NCI-H2196 treated with DMSO at 0.1 percent for 48 hours (cell line): ENCODE data around the gene FLNC.
A peak's percentile ranks its signal among the peaks of the same experiment; 100 is the strongest.

ENCODE experiments used
- DNase-seq: peaks from one replicate; lab custom pipeline; 2025; ENCODE audit not compliant: unreplicated experiment; lab: John Stamatoyannopoulos, UW

Gene FLNC

DNA sequence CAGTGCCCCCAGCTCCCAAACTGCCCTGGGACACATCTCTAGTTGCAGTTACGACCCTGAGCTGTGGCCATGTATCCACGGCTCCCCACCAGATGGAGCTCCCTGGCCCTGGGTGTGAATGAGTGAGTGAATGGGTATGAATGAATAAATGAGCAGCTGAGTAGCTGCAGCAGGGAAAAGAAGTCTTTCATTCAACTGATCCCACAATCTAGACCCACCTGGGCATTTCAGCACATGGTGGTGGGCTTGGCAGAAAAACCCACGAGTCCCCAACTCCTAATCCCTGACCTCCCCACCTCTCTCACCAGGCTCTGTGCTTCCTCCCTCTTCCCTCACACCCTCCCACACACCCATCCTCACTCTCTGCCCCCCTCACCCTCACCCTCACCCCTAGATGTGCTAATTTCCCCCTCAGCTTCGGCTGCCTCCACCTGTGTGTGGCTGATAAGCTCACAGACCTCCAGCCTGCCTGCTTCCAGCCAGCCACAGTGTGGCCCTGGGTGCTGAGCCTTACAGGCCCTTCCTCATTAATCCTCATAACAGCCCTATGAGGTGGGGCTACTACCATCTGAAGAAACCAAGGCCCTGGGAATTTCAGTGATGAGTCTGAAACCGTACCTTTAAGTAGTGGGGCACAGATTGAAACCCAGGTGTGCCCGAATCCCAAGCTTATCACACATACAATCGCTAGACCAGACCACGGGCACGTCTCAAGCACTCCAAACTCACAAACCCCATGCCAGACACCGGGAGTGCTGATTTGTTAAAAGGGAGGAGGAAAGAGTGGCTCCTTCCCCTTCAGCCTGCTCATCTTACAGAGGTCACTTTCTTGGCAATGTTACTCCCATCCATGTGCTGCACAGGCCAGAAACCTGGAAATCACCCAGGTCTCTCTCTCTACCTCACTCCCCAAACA is 30.2 kb downstream of the FLNC start:
- peak; percentile 19 for DNase-seq

DNA sequence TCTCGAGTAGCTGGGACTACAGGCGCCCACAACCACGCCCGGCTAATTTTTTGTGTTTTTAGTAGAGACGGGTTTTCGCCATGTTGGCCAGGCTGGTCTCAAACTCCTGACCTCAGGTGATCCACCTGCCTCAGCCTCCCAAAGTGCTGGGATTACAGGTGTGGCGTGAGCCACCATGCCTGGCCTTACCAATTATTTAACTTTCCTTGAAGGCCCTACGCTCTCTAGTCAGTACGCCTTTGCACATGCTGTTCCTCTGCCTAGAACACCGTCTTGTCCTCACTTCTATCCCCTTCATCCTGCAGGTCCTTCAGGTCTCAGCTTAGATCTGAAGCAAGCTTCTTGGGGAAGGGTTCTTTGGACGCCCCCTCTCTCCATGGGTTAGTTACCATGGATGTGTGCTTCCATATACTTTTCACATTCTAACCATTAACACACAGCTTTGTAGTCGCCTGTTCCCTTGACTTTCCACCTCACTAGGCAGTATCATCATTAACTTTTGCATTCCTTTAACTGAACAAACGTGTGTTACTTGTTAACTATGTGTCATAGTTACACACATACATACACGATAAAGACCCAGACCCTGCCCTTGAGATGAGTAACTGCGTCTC is 31.9 kb downstream of the FLNC start:
- DNase-seq: no peak

DNA sequence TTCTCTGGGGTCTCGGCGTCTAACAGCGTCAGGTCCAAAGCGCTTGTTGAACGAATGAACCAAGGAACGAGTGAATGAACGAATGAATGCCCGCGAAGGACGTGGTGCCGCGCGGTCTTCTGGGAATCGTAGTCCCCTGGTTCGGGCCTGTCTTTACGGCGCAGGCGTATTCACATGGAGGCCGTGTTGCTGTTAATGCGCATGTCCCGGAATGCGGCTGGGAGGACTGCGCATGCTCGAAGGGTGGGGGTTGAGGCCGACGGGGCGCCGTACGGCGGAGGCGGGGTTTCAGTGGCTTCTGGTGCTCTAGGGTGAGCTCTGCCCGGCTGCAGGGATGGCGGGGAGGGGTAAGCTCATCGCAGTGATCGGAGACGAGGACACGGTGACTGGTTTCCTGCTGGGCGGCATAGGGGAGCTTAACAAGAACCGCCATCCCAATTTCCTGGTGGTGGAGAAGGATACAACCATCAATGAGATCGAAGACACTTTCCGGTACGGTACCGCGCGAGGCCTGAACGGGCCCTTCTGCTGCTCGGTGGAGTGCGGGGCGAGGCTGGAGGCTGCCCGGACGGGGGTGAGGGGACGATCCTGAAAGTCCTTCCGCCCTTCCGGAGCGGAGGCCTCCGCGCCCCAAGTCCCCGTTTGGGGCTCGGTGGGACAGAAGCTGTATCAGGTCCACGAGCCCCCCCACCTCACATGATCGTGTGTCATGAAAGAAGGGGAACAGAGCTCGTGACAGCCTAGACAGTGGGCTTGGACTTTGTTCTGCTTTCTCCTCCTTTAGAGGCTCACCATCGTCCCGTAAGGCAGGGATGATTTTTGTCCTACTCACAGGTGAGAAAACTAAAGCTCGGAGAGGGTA is 32.6 kb downstream of the FLNC start, which contains the start of gene ATP6V1F:
Gene ATP6V1F (plus strand): TSS at position 286 of the 862 bp plus-strand sequence. CDS start 49 bp downstream, at position 335.
- DNase-seq: peak; percentile 95

DNA sequence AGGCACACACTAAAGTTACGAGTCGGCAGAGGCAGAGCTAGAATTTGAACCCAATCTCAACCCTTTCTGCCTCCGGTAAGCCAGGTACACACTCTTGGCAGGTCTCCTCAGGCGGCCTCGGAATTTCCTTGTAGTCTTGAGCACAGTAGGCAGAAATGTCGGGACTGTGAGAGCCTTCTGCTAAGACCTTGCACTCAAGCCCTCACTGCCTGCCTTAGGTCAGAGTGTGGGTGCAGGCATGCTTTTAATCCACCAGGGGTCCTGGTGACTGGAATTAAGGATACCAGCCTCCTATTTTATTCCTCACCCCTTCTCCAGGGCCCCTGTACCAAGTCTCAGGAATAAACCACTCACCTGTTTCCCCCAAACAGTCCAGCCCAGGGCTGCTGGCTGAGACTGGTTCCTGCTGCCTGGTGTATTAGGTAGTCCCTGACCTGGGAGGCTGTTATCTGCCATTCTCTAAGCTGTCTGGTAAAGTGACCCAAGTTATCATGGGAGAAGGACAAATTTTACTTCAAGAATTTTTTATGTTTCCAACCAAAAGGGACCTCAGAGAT is 33.3 kb downstream of the FLNC start:
- DNase-seq: no peak

DNA sequence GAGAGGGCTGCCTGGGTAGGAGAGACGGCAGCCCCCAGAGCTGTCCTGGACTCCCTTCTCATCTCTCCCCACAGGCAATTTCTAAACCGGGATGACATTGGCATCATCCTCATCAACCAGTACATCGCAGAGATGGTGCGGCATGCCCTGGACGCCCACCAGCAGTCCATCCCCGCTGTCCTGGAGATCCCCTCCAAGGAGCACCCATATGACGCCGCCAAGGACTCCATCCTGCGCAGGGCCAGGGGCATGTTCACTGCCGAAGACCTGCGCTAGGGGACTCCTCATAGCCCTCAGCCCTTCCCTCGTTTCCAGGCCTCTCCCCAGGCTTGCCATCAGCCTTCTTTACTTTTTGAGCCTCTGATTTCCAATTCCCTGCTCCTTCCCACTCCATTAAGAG is 35.1 kb downstream of the FLNC start:
- no peak for DNase-seq

DNA sequence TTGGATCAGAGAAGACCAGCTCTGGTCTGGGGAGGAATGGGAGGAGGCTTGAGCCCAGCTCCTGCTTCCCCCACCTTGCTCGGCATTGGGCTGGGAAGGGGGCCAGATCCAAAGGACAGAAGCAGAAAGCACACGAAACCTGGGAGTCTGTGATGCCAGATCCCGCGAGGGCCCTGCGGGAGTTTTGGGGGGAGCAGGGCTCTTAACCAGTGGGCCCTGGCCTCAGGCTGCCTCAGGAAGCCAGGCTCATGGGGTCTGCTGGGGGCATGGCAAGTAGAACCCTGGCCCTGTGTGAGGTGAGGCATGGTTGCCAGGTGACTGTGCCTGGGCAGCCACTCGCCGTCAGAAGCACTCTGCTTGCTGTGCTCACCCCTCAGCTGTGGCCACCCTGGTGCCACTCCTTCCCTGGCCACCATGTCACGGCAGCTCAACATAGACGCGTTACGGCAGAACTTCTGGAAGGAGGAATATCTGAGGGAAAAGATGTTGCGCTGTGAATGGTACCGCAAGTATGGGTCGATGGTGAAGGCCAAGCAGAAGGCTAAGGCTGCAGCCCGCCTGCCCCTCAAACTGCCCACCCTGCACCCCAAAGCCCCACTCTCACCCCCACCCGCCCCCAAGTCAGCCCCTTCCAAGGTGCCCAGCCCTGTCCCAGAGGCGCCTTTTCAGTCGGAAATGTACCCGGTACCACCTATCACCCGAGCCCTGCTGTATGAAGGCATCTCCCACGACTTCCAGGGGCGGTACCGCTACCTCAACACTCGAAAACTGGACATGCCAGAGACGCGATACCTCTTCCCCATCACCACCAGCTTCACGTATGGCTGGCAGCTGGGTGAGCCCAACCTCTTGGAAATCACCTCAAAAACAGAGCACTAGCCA is 36.0 kb downstream of the FLNC start:
- no peak for DNase-seq

DNA sequence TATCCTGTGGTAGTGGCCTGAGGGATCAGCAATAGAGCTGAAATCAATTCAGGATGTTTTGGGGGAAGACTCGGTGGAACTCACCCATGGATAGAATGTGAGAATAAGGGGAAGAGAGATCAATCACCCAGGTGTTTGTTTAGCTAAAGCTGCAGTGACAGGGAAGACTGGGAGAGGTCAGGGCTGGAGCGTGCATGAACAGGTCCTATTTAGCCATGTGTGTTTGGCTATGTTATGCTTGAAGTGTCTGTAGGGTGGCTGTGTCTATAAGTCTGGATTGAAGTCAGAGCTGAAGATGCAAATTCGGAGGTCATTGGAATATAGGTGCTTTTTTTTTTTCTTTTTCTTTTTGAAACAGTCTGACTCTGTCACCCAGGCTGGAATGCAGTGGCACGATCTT is 37.0 kb downstream of the FLNC start:
- DNase-seq: no peak

DNA sequence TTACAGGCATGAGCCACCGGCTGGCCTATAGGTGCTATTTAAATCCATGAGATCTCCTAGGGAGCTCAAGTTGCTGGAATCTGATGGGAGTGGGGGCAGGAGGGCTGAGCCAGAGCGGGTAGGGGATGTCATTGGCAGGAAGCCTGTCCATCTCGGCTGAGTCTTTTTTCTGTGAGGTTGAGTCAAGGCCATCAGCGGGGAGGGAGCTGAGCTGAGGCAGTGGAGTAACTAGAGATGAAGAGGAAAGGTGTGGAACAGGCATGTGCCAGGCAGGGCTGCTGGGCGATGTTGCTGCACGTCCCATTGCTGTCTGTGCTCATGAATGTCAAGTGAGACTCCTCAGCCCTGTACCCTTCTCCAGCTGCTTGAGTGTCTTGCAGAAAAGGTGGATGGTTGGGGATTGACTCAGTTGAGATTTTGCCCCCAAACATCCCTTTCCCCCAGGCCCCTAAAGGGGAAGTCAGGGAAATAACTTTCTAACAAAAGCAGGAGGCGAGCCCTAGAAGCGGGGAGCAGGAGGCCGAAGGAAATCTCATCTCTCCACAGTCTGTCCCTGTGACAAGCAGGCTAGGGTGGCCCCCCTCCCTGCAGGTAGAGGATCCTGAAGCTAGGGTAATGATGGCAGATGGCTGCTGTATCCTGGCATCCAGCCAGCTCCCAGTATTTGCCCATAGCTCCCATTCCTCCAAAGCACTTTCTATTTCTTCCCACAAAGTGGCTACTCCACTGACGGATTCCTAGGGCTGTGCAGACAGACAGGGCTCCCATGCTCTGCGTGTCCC is 37.8 kb downstream of the FLNC start:
- DNase-seq: peak; percentile 28

DNA sequence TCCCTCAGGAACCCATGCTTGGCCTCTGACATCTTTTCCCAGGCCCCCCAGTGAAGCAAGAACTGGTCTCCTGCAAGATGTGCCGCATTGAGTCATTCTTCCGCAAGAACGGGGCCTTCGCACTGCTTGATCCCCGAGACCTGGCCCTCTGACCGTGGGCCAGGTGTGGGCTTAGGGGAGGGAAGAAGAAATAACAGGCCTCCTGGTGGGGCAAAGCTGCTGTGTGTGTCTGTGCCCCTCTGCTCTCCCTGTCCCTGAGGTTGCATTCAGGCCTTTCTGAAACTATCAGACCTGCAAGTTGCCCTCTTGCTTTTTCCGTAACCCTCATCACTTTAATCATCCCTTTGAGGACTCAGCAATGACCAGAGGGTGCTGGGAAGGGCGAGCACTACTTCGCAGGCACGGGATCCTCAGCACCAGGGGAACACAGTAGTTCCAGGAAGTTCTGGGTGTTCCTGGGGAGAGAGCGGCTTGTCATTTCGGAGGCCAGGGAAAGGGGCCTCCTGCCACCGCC is 38.5 kb downstream of the FLNC start:
- DNase-seq: no peak

DNA sequence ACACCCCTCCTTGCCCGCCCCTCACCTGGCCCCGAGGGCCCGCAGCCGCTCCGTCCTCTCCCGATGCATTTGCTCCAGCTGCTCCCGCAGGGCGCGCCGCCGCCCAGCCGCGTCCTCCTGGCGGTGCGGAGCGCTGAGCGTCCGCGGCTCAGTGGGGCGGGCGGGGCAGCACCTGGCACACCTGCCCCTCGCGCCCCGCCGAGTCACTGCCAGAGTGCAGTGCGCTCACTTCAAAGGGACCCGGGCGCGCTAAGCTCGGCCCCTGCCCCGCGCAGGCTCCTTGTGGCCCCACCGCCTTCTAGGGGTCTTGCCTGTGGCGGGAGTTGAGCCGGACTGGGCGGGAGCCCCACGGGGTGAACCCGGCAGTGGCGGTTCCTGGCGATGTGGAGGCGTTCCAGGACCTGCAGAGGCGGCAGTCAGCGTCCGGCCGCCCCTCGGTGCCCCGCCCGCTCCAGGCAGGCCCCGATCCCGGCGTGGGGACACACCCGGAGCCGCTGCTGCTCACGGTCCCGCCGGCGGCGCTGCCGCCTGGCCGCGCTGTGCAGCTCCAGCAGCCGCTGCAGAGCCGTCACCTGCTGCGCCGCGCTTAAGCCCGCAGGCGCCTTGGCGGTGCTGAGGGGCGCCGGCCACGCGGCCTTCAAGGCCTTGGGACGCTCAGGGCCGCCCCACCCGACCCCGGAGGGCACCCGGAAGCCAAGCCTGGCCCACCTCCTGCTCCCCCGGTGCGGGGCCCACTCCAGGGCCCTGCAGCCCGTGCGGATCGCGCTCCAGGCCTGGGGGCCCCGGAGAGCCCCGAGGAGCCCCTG is 39.1 kb downstream of the FLNC start:
- DNase-seq: peak; percentile 27

DNA sequence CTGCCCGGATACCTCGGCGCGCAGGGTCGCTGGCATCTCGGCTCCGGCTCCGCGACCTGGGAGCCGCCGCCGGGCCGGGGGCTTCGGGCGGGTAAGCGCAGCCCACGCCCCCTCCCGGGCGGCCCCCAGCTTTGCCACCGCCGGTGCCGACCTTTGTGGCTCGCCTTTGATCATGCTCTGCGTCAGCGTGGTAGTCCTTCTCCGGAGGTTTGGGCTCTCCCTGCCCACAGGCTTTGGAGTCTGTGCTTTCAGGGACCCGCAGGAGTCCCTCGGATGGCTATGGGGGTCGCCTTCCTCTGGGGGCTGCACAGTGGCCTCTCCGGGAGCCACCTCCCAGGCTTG is 39.7 kb downstream of the FLNC start:
- DNase-seq: no peak

DNA sequence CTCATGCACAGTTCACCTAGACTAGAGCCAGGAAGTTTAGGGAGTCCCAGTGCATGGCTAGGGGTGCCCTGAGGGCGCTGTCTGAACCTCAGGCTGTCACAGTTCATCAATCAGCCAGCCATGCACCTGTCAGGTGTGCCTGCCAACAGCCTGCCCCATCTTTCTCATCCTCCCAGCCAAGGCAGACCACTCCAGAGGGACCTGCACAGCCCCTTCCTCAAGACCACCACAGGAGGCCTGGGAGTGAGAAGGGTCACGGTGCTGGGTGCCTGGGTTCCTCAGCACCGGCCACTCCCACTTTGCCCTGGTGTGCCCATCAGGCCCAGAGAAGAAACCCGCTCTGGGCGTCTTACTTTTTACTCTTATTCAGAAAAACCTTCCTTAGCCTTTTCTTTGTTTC is 40.8 kb downstream of the FLNC start:
- no peak for DNase-seq

DNA sequence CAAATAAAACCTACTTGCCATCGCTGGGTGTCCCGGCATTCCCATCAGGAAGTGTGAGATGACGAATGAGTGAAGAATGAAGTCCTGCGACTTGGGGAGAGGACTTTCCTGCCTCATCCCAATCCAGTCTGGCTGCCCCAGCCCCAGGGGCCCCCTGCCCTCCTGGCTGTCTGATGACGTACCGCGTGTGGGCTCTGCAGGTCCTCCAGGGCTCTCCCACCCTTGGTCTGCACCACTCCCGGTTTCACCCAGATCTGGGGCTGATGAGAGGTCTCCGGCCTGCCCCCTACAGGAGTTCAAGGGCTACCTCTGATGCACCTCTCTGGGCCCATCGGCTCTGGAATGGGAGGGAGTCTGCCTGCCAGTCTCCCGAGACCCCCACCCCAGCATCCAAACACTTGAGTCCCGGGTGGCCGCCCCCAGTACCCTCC is 42.2 kb downstream of the FLNC start:
- DNase-seq: no peak

DNA sequence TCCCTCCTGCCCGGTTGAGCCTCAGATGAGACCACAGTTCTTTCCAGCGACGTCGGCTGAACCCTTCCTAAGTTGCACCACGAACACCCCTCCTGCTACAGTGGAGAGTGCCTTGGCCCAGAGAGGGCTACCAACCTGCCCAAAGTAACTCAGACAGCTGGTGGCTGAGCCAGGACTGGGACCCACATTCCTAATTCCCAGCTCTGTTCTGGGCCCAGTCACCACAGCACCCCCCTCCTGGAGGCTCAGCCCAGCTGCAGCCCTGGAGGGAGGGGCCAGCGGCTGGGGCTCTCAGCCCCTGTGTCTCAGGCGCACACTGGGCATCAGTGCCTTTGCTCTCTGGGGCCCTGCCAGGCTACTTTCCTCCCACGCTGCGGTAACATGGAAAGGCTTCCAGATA is 43.0 kb downstream of the FLNC start:
- no peak for DNase-seq

DNA sequence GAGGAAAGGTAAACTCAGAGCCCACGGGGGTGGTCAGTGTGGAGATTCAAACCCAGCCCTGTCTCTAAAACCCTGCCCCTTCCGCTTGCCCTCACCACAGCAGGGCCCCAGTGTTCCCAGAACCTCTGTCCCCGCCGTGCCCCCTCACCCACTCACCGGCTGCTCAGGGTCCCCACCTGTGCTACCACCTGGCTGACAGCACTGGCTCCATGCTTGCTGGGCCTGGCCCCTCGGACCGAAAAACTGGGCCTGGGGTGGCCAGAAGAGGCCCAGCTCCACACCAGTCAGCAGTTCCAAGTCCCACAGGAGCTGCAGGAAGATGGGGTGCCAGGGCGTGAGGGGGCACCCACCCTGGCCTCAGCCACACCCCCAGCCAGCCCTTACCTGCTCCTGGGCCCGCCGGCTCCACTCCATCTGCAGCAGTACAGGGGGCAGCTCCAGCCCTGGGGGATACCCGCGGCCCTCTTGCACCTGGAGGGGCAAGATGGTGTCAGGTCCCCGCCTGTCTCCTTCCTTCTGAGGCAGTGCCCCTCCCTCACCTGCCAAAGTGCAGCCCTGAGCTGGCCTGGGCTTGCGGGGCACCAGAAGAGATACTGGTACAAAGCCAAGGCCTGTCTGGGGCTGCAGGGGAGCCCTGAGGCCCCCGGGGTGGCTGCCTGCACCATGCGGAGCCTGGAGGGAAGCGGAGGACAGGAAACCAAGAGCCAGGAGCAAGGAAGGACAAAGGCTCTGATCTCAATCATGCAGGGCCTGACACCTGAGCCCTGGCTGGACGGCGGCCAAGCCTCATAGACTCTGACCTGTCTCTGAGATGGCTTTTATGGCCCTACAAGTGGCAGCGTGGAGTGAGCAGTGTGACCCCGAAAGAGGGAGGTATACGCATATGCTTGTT is 44.2 kb downstream of the FLNC start:
- DNase-seq: peak; percentile 52

DNA sequence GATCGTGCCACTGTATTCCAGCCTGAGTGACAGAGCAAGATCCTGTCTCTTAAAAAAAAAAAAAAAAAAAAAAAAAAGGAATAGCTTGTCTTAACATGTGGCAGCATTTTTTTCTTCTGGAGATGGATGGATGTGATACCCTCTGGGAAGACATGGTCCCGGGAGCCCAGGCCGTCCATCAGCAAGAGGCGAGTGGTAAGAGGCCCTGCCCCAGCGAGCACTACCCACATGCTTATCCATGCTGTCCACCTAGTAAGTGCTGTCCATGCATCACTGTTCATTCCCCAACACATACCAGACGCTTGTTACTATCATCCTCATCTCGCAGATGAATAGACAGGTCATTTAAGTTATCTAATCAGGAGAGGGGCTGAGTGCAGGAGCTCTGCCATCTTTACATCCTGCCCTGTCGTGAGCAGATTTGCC is 45.3 kb downstream of the FLNC start:
- DNase-seq: no peak

DNA sequence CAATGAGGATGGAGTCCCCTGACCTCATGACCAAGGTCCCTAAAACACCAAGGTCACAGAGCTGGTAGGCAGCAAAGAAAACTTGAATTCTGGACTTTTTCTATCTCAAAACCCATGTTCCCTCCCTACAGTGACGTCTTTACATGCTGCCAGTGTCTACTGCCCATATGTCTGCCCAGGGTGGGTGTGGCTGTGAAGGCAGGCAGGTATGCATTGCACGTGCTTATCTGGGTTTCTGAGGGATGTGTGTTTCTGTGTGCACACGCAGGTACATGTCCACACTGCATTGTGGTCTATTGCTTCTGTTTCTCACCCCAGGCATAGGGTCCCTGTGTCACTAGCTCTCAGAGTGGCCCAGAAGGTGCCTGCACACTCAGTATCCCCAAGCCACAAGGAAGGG is 45.9 kb downstream of the FLNC start:
- DNase-seq: no peak
